IPS-NIHi7 (cell line): ENCODE results near the gene CELSR3.
A peak's percentile ranks its signal among the peaks of the same experiment; 100 is the strongest.

Experiments used
- DNase-seq: peaks from one replicate; pipeline ENCODE4 v3.0.0; 2012; ENCODE audit warnings: mixed read lengths; ENCODE audit errors: extremely low spot score

CELSR3 gene

DNA sequence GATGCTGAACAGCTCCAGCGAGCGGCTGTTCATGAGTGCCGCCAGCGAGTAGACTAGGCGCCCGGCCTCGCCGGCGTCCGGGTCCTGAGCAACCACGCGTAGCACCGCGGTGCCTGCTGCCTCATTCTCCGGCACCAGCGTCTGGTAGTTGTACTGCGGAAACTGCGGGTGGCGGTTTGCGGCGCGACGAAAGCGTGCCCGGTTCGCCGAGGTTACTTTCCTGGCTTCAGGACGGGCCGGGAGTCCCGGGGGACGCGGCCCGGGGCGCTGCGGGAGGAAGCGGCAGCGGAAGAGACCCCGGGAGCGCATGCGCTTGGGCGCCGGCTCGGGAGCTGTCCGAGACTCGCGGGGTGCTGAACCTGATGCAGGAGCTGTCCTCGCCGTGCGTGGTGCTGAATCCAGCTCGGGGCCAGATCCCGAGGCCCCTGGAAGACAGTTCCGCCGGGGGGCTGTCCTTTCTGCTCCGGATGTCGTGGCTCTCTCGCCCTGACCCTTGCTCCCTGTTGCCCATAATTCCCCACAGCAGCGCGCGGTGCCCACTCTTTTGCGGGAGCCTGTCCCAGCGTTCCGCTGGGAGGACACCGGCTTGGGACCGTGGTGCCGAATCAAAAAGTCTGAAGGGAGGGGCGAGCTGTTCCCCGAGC is 1.1 kb downstream of the CELSR3 start:
- DNase-seq, result peak; percentile 84

DNA sequence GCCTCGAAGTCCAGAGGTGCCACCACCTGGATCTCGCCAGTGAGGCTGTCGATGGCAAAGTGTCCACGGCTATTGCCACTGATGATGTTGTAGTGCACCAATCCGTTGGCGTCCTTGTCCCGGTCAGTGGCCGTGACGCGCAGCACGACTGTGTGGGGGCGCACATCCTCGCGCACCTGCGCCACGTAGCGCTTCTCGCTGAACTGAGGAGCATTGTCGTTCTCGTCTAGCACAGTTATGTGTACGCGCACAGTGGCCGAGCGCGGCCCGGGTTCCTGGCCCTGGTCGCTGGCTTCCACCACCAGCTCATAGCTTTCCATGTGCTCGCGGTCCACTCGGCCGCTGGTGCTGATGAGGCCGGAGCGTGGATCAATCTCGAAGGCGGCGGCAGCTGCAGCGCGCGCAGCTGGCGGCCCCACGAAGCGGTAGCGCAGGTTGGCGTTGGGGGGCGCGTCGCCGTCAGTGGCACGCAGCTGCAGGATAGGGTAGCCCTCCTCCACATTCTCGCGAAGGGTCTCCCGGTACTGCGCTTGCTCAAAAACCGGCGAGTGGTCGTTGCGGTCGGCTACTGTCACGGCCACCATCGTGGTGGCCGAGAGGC is 1.8 kb downstream of the CELSR3 start:
- DNase-seq, result no peak

DNA sequence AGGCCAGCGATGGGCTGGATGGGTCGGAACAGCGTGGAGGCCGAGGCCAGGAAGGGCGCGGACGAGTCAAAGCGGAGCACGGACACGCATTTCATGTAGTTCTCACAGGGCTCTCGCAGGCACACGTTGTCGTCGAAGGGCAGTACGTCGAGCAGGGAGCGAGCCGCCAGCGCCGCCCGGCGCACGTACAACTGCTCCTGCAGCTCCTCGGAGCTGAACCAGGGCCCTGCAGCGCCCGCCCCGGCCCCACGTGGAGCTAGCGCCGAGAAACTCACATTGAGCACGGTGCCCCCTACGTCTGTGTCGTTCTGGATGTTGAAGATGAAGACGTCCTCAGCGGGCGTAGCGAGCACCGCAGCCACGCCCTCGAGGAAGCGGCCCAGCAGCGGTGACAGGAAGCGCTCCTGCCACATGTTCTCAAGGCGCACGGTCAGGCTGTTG is 5.8 kb downstream of the CELSR3 start:
- no peak for DNase-seq

DNA sequence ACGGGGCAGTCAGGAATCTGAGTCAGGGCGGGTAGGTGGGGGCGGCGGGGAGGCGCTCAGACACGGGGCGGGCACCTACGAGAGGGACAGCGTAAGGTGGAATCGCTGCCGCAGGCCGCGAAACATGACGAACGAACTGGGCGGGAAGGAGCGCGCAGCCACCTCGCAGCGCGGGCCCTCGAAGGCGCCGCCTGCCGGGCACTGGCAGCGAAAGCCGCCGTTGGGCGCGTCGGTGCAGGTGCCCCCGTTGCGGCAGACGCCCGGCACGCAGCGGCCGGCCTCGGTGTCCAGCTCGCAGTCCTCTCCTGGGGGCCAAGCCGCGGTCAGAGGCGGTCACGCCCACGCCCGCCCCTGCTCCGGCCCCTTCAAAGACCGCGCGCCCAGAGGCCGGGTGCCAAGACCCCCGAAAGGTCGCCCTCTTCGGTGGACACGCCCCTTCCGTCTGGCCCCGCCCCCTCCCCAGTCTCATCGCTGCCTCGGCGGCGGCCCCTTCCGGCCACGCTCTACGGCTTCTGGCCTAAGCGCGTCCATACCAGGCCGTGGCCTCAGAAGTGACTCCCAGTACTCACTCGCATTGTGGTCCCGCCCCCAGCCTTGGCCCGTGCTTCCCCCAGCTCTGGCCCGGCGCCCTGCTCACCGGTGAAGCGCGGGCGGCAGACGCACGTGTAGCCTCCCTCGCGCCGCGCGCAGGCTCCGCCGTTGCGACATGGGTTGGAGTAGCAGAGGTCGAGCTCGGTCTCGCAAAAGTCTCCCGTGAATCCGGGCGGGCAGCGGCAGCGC is 6.4 kb downstream of the CELSR3 start:
- DNase-seq, result peak; percentile 98

DNA sequence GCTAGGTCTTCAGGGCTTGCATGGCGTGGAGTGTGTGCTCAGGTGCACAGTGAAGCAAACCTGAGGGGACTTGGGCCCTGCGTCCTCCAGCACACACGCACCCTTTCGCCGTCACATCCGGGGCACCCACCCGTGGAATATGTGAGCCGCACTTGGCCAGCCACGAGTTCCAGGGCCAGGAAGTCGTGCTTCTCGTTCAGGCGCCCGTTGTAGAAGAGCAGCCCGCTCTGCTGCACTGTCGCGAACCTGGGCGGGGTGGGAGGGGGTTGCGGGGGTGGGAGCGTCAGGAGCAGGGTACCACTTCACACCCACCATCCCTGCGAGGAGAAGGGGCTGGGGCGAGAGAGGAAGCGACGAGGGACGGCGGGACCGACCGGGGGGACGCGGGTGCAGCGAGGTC is 7.1 kb downstream of the CELSR3 start:
- no peak for DNase-seq

DNA sequence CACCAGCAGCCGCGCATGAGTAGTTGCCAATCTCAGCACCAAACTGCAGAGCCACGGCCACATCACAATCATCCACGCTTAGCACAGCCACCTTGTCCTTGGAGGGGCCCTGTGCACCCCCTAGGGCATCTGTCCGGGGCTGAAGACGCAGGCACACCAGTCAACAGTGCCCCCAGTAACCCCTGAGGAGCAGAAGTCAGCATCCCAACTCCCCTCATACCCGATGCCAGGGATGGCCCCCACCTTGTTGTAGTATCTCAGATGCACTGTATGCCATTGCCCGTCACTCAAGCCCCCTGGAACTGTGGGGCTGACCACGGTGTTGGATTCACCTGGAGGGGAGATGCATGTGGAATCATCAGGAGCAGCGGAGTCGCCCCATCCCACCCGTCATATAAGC is 7.6 kb downstream of the CELSR3 start:
- DNase-seq, result no peak

DNA sequence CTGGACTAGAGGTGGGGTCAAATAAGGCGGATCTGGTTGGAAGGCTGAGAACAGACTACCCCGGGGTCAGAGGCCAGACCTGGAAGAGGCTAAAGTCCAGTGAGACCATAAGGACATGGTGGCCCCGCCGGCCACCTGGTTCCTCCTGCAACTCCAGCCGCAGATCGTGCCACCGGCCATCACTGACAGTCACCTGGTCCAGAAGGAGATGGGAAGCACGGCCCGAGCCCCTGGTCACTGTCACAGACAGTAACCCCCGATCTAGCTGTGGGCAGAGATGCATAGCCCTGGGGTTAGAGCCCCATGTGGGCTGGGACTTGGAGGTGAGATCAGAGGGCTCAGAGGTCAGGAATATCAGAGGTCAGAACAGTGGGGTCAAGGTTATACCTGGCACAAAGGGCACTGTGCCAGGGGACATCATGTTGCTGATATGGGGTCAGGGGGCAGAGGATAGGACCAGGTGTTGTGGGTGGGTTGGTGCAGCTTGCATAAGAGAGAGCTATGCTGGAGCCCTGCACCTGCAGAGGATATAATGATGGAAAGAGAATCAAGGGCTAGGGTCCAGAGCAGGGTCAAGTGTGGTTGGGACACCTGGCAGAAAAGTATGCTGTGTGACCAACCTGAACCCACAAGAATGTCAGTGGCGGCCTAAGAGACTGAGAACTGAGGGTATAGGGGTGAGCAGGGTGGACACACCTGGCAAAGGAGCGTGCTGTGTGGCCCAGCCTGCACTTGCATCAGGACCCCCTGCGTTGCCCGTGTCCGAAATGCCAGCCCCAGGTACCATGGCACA is 9.6 kb downstream of the CELSR3 start:
- no peak for DNase-seq

DNA sequence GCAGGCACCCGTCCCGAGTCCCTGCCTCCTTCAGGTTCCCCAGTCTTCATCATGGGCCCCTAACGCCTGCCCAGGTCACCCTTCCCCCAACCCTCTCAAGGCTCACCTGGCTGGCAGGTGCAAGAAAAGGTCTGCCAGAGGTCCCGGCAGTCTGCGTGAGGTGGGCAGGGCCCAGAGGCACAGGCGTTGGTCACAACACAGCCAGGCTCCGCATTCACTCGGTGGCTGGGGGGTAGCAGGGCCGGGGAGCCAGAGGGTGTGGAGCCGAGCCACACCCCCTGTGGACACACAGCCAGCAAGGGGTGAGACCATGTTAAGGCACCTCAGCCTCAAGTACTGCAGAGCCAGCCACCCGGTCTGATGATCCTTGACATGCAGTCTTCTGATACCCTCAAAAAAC is 10.9 kb downstream of the CELSR3 start:
- DNase-seq, result no peak

DNA sequence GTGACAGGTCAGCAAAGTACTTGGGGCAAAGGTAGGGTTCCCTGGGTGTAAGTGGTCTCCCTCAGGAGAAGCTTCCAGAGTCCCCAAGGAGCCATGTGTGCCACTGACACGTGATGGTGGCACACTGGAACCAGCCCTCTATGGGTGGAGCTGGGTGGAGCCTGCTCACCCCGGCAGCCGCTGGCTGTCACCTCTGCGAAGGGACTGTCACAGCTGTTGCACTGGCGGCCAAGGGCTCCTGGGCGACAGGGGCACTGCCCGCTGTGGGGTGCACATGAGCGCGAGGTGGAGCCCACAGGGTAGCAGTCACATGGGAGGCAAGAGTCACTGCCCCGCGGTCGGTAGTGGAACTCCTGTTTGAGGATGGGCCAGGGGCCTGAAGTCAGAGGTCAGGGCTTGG is 12.0 kb downstream of the CELSR3 start:
- DNase-seq, result no peak

DNA sequence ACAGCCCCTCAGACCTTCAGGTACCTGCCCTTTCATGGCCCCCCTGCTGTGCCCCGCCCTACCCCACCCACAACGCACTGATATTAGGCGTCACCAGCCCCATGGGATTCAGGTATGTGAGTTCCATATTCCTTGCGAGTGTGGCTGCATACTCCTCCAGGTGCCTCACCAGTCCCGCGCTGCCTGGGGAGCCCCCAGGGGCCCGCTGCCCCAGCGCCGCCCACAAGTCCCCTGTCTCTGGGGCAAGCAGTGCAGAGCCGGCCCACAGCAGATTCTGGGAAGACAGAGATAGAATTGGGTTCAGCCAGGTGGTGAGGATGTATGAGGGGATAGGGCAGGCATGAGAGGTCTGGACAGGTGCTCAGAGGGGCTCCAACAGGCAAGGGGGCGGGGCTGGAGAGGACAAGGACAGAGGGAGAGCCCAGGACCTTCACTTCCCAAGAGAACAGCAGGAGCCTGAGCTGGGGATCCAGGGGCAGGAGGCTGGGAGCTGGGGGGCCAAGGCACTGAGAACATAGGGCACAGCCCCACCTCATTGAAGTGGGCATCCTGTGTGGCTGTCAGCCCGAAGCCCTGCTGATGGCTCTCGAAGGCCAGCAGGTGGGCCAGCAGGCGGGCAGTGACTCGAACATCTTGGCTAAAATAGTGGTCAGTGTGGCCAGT is 14.4 kb downstream of the CELSR3 start:
- no peak for DNase-seq

DNA sequence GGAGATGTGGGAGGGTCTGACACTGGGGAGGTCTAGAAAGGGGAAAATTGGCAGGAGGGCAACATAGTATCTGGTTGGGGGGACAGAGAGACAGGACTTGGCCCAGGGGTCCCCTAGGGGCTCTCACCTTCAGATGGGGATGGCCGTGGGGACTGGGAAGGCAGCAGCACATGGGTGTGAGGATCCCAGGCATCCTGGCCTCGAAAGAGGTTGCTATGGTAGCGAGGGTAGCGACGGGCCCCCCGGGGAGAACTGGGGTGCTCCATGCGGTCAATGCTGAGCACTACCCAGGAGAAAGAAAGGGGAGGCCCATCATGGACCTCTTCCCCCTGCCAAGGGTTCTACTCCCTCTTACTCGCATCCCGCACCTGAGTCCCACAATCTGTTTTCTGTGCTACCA is 15.0 kb downstream of the CELSR3 start:
- no peak for DNase-seq

DNA sequence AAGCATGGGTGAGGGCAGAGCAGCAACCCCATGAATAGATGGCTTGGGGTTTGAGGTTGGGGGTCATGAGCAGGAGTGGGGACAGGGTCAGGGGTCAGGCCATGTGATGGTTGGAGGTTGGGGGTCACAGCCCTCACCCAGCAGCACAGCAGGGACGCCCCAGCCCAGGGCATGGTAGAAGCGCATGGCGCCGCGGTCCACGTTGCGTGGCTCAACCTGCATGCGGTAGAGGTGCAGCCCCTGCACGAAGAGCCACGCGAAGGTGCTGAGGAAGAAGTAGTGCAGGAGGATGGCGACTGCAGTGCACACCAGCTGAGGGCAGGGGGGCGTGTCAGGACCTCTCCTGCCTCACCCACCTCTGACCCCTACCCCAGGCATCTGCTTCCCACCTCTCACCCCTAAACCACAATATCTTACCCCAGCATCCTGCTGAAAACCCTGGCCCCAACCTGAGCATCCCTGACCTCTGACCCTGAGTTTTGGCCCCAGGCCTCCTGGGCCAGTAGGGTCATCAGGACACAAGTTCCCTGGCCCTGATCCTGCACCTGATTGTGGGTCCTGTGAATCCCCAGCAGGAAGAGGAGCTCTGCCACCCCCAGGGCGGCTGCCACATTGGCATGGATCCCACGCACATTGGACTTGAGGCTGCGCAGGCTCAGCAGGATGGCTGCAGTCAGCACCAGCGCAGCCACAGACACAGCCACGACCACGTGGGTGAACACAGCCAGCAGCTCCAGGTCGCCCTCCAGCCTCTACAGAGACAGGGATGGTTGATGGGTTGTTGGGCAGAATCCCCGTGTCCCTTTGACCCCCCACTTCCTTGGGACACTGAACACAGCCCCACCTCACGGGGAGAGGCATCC is 17.6 kb downstream of the CELSR3 start:
- no peak for DNase-seq

DNA sequence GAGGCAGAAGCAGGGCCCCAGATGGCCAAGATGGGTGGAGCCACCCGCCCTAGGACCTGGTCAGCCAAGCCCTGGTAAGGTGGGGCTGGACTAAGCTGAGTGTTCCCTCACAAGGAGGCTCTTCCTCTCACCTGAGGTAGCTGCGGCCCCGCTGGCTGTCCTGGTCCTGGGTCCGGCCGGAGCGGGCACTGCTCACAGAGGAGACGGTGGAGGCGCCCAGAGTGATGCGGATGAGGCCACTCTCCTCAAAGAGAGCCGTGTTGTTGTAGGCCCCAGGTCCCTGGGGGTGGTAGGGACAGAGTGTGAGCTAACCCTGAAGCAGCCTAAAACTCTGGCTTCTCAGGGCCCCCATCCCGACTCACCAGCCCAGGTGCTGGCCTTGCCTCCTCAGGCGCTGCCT is 20.1 kb downstream of the CELSR3 start:
- DNase-seq, result no peak

DNA sequence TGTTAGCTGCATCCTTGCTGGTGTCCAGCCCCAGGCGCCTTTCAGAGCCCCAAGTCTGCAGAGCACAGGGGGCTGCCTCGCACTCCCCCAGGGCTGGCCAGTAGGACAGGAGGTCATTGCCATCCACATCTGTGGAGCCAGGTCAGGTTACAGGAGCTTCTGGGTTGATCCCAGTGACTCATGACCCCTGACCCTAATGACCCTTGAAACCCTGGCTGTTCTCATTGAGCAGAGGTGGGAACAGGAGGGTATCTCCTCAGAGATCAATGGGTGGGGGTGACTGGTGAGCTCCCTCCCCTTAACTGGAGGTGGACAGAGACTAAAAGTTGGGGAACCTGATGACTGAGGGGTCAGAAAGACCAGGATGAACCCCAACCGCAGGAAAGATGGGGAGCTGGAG is 21.3 kb downstream of the CELSR3 start:
- no peak for DNase-seq

DNA sequence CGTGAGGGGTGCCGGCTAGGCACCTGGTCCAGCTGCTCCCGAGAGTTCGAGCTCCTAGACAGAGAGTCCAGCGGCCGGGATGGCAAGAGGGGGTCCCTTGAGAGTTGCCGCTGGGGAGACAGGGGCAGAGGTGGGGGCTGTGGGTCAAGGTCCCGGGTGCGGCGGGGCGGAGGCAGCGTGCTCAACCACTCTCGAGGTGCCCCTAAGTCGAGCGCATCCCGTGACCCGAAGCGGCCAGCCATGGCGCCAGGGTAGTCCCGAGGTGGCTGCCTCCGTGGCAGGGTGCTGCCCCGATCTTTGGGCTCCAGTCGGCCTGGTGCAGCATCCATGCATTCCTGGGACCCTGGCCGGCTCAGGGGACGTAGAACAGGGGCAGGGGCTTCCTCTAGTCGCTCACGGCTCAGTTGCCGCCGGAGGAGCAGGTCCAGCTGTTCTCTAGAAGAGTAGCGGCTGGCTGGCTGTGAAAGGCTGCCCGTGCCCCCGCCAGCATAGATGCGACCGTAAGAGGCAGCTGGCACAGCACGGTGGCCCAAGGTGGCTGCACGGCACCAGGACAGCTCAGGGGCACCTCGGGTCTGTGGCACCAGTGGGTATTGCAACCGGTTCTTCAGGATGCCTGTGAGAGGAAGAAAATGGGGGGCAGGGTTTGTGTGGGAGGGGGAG is 22.6 kb downstream of the CELSR3 start:
- no peak for DNase-seq

DNA sequence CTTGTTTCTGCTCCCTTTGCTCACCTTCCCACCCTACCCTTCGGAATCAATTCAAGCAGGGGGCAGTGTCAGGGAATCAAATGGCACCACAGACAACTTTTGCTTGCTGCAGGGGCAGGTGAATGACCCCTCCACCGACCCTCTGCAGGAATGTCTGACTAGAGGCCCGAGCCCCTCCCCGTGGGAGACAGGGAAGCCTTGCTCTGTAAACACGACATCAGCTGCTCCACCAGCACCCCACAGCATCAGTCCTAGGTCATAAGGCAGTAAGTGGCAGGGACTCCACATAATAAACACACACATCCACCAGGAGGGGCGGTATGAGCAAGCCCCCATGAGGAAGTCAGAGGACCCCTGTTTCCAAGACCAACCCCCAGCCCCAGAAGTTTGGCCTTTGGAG is 25.4 kb downstream of the CELSR3 start:
- no peak for DNase-seq

DNA sequence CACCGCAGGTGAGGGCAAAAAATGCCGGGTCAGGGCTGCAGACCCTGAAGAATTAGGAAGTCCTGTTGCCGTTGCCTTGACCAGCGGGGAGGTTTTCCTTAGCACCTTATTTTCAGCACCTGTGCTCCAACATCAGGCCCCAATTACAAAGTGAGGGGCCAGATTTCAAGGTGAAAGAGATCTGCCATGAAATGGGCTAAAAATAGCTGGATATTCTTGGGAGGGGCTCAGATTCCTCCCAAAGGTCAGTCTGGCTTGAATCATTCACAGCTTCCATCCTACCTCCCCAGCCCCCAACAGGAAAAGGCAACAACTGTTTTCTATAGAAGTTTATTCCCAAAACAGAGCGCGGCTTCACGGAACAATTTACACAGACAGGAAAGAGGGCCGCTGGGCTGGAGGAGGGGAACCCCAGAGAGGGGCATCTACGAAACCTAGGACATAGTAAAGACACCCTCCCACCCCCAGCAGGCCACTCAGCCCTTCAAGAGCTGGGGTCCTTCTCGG is 26.5 kb downstream of the CELSR3 start:
- peak; percentile 21 for DNase-seq

DNA sequence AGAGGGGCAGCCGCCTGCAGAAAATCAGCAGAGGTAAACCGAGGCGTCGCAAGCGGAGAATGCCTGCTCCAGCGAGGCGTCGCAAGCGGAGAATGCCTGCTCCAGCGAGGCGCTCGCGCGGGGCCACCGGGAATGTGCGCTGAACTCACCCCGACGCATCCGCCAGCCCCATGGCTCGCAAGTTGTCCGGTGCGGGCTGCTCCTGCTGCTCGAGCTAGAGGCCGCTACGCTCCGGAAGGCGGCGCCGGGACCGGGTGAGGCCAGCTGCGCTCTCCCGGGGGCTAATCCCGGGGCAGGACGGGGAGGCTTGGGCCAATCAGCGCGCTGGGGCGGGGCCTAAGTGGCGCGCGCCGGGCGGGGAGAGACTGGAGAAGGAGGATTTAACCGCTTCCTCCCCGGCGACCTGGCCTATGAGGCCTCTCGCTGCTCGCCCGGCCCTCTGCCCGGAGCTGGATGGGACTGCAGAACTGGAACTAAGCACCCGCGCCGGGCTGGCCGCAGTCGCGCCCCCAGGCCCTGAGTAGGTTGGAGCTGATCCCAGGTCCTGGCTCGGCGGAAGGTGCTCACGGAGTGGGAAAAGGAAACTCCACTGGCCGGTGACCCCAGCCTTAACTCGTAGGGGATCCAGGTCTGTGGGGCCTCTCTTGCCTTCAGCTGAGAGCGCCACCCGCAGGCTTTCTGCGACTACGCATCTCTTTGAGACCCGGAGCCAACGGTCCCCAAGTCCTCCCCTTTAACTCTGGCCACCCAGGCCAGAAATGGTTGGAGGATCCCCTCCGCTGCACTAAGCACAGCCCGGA is 27.3 kb downstream of the CELSR3 start, which contains the start of gene SLC26A6:
TSS of gene SLC26A6 (minus strand) at position 240 of the 800 bp plus-strand sequence. CDS start at position 172, 68 bp downstream.
- peak; percentile 100 for DNase-seq

DNA sequence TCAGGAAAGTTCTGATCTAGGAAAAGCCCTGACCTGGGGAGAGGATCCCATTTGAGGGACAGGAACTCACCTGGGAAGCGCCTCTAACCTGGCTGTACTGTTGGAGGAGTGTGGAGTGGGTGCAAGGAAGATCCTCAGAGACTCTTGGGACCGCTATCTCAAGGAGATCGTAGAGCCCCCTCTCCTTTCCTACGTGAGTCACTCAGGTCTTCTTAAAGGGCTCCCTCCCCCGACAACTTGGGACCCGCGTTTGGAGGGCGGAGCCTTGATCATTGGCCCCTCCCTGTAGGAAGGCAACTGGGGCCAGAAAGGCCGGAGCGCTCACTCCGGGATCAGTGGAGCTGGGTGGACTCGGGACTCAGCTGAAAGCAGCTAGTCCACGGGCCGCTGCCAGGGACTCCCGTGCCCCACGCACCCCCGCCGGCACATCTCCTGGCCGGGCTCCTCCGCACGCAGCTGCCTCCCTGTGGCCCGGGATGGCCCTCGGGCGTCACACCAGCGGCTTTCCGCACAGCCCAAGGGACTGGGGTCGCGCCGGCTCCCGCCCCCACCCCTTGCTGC is 27.9 kb downstream of the CELSR3 start:
- DNase-seq, result peak; percentile 89
